Glomerular visceral epithelial cell (primary cell): Measurements from ENCODE around the gene CNGB1.
"Not testable (repeated sequence)": the region's sequence is repeated elsewhere in the genome, so short reads cannot be mapped to it uniquely, and the experiment has no call there.

Experiments
- DNase-seq: peaks from one replicate; pipeline ENCODE4 v3.0.0-alpha.2; 2016; ENCODE audit errors: extremely low spot score

The CNGB1 gene

DNA sequence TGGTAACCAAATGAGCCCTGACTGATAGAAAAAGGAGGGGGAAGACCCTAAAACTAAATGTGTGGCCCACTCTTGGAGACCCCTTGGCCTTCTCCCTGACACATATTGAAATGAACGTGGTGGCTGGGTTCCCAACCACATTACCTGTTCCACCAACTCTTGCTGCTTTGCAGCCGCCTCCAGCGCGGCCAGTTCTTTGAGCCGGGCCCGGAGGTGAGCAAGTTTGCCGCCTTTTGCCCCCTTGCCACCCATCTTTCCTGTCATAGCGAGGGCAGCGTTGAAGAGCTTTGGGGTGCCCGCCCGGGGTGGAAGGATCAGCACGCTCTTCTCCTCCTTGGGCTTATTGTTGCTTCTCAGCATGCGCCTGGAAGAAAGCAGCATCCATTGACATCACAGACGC is 83.2 kb downstream of the CNGB1 start:
- DNase-seq = no peak

GRCh38 chr16:57886427-57886826 is 84.5 kb downstream of the CNGB1 start:
- no peak for DNase-seq

- DNase-seq = no peak
Observed at GRCh38 chr16:57884655-57885133, 86.2 kb downstream of the CNGB1 start.

DNA sequence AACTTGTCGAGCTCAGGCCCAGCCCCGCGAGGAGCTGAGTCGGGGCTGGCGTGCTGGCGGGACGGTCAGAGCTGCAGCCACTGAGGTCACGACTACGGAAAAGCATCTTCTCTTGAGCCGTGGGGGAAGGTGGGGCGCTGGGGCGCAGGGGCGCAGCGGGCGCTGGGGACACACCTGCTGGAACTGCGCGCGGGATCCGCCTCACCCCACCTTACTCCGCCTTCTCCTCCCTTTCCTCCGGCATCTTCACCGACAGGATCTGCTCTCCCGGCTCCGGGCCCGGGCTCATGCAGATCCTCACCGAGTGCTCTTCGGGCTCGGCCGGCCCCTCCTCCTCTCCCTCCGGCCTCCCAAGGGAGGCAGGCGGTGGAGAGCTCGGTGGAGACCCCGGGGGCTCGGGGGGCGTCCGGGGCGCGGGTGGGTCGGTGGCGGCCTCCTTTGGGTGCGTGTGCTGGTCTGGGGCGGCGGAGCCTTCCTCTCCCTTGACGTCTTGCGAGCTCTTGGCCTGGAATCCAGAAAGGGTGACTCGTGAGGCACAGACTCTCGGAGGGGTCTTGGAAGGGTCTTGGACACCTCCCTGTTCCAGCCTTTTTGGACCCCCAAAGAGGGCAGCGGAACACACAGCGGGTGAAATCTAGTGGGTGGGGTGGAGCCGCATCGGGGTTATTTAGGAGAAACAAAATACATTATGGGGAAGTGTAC is 86.8 kb downstream of the CNGB1 start:
- no peak for DNase-seq

GRCh38 chr16:57883480-57883879 is 87.4 kb downstream of the CNGB1 start:
- DNase-seq = no peak

DNA sequence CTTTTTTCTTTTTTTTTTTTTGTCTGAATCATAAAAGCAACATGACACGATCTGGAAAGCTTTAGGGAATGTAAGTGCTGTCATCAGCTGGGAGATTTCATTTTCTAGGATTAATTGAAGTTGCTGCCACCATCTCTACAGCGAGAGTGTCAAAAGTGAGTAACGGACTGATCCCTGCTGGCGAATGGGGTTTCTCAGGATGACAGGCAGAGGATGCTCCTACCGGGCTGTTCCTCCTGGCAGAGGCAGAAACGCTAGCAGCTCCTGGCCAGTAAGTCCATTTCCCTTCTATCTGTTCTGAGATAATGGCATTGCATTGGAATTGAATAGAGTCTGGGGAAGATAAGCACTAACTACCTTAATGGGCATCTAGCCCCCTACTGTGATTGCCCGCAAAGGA is 88.1 kb downstream of the CNGB1 start:
- no peak for DNase-seq

- no peak for DNase-seq
Observed at GRCh38 chr16:57882206-57882605, 88.7 kb downstream of the CNGB1 start.

DNA sequence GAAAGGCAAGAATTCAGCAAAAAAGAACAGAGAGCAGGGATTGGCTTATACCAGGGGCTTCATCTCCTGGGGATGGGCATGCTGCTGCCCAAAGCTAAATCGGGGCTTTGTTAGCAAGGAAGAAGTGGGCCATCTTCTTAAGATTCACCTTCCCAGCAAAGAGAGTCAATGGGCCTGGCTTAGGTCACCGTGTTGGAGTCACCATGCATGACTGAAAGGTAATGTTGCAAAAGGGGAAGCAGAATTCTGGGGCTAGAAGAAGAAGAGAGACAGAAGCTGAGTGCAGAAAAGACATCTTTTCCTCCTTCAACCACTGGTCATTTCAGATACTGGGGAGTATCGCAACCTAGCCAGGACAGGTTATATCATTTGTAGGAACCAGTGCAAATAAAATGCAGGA is 92.3 kb downstream of the CNGB1 start:
- DNase-seq = no peak

- no peak for DNase-seq
Observed at GRCh38 chr16:57876210-57876609, 94.7 kb downstream of the CNGB1 start.

- no peak for DNase-seq
Observed at GRCh38 chr16:57875347-57875746, 95.6 kb downstream of the CNGB1 start.

- DNase-seq = no peak
Observed at GRCh38 chr16:57873218-57873617, 97.7 kb downstream of the CNGB1 start.

DNA sequence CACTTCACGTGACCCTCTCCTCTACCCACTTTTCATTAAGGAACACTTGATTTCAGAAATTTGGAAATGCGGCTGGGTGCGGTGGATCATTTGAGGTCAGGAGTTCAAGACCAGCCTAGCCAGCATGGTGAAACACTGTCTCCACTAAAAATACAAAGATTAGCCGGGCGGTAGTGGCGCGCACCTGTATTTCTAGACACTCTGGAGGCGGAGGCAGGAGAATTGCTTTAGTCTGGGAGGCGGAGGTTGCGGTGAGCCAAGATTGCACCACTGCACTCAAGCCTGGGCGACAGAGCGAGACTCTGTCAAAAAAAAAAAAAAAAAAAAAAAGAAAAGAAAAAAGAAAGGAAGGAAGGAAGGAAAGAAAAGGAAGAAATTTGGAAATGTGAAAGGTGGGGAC is 98.2 kb downstream of the CNGB1 start:
- DNase-seq = not testable (repeated sequence)

DNA sequence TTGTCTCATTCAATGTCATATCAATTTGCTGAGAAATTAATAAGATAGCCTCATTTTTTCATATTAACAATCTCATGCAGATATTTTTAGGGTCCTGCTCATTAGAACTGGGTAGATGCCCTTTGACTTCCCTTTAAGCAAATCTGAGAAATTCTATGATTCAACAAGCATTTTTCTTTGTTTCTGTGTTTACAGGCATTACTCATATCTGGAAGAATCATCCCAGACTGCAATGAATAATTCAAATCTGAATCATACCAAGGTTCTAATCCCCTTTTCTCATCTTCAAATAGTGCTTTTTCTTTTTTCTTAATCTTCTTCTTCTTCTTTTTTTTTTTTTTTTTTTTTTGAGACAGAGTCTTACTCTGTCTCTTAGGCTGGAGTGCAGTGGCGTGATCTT is 99.5 kb downstream of the CNGB1 start:
- DNase-seq = peak; percentile 20

DNA sequence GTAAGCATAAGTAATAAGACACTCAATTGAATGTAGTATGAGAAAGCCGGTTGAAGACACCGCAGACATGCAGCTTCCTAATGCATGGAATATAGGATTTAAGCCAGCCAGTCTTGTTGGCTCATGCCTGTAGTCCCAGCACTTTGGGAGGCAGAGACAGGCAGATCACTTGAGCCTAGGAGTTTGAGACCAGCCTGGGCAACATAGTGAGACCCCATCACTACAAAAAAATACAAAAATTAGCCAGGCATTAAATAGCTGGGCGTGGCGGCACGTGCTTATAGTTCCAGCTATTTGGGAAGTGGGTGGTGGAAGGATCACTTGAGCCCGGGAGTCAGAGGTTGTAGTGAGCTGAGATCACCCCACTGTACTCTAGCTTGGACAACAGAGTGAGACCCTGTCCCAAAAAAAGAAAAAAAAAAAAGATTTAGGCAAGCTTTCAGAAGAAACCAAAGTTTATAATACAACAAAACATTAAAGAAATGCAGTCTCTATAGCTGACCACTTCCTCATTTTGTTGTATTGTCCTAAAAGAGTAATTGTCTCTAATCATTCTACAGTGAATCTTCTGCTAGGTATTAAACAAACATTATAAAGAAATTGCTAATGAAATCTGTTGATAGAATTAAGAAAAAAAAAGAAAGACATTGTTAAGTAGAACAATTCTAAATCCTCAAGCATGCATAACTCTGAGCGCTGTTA is 100.0 kb downstream of the CNGB1 start:
- no peak for DNase-seq

GRCh38 chr16:57868913-57869520 is 101.9 kb downstream of the CNGB1 start:
- DNase-seq = no peak

DNA sequence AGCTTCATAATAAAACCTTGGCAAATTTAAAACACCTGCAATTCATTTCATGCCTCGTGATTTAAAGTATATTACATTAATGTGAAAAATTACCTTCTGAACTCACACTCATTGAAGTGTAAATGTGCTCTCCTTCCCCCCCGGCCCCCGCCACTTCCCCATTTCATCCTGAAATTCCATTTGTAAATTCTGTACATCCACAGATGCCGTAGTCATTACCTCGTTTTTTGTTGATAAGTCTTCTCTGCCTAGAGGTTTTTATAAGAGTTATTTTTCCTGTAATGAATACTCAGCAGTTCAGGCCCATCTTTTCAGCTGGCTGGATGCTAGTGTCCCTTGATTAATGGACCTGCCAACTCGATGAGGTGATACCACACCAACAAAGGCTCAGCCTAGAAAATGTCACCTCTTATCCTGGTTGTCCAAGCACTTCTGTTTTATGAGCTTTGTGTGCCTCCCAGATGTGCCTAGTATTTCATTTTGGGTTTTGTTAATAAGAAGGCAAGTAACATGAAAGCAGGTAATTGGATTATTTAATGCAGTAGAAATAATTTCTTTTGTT is 103.8 kb downstream of the CNGB1 start:
- DNase-seq = peak; percentile 16

- no peak for DNase-seq
Observed at GRCh38 chr16:57866529-57866918, 104.4 kb downstream of the CNGB1 start.

DNA sequence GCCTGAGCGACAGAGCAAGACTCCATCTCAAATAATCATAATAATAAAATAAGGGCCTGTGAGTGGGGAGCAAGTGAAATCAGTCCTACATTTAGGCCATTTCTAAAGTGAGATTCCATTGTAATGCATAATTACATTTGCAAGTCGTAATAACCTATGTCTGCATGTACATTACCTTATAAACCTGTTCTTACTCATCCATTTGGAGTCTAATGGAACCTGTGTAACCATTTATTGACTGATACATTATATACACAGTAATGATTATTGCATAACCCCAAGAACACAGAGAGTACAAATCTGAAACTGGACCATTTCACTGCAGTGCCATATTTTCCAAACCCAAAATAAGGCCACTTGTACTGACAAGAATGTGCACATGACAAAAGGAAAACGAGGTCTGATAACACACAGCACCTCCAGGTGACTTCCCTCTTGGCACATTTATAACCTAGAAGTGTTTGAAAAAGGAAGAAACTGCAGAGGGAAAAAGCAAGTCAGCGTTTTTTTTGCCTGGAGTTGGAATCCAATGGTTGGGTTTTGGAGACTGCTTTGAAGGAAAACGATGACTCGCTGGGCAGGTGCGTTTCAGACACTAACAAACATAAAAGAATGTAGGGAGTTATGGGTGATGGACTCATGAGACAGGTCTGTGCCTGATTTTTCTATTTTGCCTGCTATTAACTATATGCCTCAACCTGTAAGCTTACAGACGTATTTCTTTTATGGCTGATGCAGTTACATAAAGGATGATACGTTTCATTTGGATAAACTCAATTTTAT is 105.0 kb downstream of the CNGB1 start:
- DNase-seq = peak; percentile 45

GRCh38 chr16:57863434-57864160 is 107.3 kb downstream of the CNGB1 start:
- DNase-seq = peak; percentile 75

GRCh38 chr16:57862698-57863433 is 108.1 kb downstream of the CNGB1 start:
- DNase-seq = peak; percentile 31
